ENCODE data around the gene PDGFC.

PDGFC gene, protein sequence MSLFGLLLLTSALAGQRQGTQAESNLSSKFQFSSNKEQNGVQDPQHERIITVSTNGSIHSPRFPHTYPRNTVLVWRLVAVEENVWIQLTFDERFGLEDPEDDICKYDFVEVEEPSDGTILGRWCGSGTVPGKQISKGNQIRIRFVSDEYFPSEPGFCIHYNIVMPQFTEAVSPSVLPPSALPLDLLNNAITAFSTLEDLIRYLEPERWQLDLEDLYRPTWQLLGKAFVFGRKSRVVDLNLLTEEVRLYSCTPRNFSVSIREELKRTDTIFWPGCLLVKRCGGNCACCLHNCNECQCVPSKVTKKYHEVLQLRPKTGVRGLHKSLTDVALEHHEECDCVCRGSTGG

GRCh38 chr4:156971676-156972378 lies at the start of gene PDGFC:
PDGFC (minus strand) TSS chr4:156971799; CDS start chr4:156970903, 896 bp downstream.
- Histone ChIP-seq H3K27ac (peak within 1 kb of the TSS; percentile 93 to 97), H3K4me3 (peak within 1 kb of the TSS; percentile 88)
- peak; percentile 90 for DNase-seq (ENCODE audit: low spot score)
- TF ChIP-seq CTCF (IDR thresholded peaks at IDR 0.05): no peak

DNA sequence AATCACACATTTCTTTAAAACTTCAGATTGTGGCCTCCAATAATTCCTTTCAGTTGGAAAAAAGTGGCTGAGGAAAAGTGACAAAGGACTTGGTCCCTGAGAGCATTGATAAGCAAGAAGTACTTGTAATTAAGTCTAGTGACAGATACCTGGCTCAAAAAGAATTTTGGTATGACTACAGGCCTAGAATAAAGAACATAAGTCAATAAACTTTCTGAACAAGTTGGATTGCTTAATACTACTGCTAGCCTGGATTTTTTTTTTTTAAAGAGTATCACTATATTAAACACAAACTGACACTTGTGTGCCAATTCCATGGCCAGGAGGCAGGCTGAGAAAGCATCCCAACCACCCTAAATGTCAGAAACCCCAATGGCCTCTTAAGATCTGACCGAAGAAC lies 49.3 kb upstream of the PDGFC start:
- no peak for DNase-seq (ENCODE audit: low spot score)
- H3K27ac ChIP-seq: no peak overlapping the region
- H3K4me3 ChIP-seq: no peak overlapping the region
- TF ChIP-seq CTCF (IDR thresholded peaks at IDR 0.05): no peak

DNA sequence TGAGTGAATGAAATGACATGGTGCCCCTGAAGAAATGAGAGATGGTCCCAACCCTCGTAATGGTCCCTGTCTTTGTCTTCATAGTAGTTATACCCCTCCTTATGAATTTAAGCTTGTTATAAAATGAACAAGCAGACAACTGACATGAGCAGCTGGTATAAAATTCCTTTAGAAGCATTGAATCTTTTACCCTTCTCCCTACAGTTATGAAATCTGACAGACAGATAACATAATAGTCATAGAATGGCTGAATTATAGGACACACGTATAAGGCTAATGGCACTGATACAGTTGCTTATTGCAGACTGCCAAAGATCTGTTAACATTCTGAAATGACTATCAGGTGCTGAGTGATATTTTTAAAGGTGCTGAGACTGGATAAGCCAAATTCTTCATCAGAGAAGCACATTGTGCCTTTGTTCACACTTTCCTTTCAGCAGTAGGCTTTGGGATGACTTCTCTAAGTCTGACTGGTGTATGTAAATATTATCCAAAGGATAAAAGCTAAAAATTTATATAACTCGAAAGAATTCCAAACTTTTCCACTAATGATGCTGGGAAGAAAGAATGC lies 47.4 kb upstream of the PDGFC start:
- no peak overlapping the region for H3K27ac ChIP-seq
- no peak overlapping the region for H3K4me3 ChIP-seq
- DNase-seq (ENCODE audit: low spot score): no peak
- TF ChIP-seq CTCF (IDR thresholded peaks at IDR 0.05): no peak

GRCh38 chr4:157014621-157015591 lies 43.3 kb upstream of the PDGFC start:
- DNase-seq (ENCODE audit: low spot score): no peak
- TF ChIP-seq CTCF (IDR thresholded peaks at IDR 0.05): no peak
- Histone ChIP-seq H3K27ac (no peak overlapping the region), H3K4me3 (no peak overlapping the region)

DNA sequence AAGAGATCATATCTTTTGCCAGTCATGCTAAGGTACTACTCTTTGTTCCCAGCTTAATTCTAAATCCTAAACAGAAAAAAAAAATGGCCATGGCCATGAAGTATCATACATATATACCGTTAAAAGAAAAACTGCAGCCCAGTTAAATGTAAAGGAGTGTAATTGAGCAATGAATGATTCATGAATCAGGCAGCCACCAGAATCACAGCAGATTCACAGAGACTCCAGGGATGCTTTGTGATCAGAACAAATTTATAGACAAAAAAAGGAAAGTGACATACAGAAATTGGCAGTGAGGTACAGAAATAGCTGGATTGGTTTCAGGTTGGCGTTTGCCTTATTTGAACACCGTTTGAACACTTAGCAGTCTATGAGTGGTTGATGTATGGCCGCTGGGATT lies 42.1 kb upstream of the PDGFC start:
- no peak for TF ChIP-seq CTCF (IDR thresholded peaks at IDR 0.05)
- Histone ChIP-seq H3K4me3 (no peak overlapping the region), H3K27ac (no peak overlapping the region)
- no peak for DNase-seq (ENCODE audit: low spot score)

GRCh38 chr4:157012781-157013180 lies 41.2 kb upstream of the PDGFC start:
- TF ChIP-seq CTCF (IDR thresholded peaks at IDR 0.05): no peak
- no peak overlapping the region for H3K4me3 ChIP-seq
- H3K27ac ChIP-seq: no peak overlapping the region
- DNase-seq (ENCODE audit: low spot score): no peak
